Common myeloid progenitor, CD34-positive (primary cell): ENCODE results near the gene ATP5MK.
"Not testable (repeated sequence)": the region's sequence is repeated elsewhere in the genome, so short reads cannot be mapped to it uniquely, and the experiment has no call there.

Source experiments
- CTCF ChIA-PET: fragments of 350-600 bp; sonication (Branson Sonifier 250); formaldehyde crosslinking; loops from one replicate; lab custom pipeline; 2021; ENCODE audit warnings: antibody characterized with exemption; lab: Charles Lee
- POLR2A ChIA-PET: fragments of 350-600 bp; sonication (Branson Sonifier 250); formaldehyde crosslinking; loops from one replicate; lab custom pipeline; 2021; ENCODE audit warnings: antibody characterized with exemption; lab: Charles Lee
- DNase-seq, 3 donors: peaks; one replicate each; pipeline versions ENCODE4 v3.0.0 to v3.0.0-alpha.2; 2013
- H3K27ac ChIP-seq, 2 experiments: 1 replicate in 1 of 2; 2 replicates in 1 of 2; pipeline ENCODE4 v1.7.0; 2013; ENCODE audit warnings: inconsistent platforms in 2 of 2, low read length in 2 of 2, mild to moderate bottlenecking in 2 of 2, low read depth in 1 of 2, moderate library complexity in 1 of 2; ENCODE audit not compliant: severe bottlenecking in 2 of 2, insufficient read depth in 1 of 2, poor library complexity in 1 of 2
- H3K27me3 ChIP-seq, 5 experiments: replicated peaks in 2 of 5; 1 replicate in 3 of 5; 2 replicates in 2 of 5; pipeline versions ENCODE4 v1.6.1 to v1.7.0; 2013; ENCODE audit warnings: low read length in 4 of 5, mild to moderate bottlenecking in 2 of 5, moderate library complexity in 2 of 5, inconsistent platforms in 1 of 5; ENCODE audit not compliant: insufficient read depth in 5 of 5, control insufficient read depth in 4 of 5
- H3K36me3 ChIP-seq, 4 experiments: 1 replicate in 2 of 4; 2 replicates in 2 of 4; pipeline versions ENCODE4 v1.6.1 to v1.7.0; 2013; ENCODE audit warnings: low read length in 3 of 4, control low read depth in 1 of 4, mild to moderate bottlenecking in 1 of 4; ENCODE audit not compliant: control insufficient read depth in 4 of 4, insufficient read depth in 4 of 4
- H3K4me1 ChIP-seq, 4 experiments: 1 replicate in 3 of 4; 2 replicates in 1 of 4; pipeline versions ENCODE4 v1.6.1 to v1.7.1; 2013; ENCODE audit warnings: low read length in 3 of 4, mild to moderate bottlenecking in 3 of 4, control low read depth in 1 of 4, inconsistent platforms in 1 of 4, moderate library complexity in 1 of 4; ENCODE audit not compliant: control insufficient read depth in 4 of 4, insufficient read depth in 4 of 4; ENCODE audit errors: control extremely low read depth in 1 of 4
- H3K4me3 ChIP-seq, 7 experiments: 1 replicate in 4 of 7; 2 replicates in 3 of 7; pipeline versions ENCODE4 v1.5.1 to v1.7.0; 2013; ENCODE audit warnings: mild to moderate bottlenecking in 7 of 7, low read length in 6 of 7, moderate library complexity in 6 of 7, inconsistent platforms in 2 of 7, low read depth in 2 of 7, control low read depth in 1 of 7; ENCODE audit not compliant: insufficient read depth in 4 of 7, control insufficient read depth in 1 of 7; ENCODE audit errors: extremely low read depth in 1 of 7
- H3K9me3 ChIP-seq, 5 experiments: 1 replicate in 4 of 5; 2 replicates in 1 of 5; pipeline versions ENCODE4 v1.6.1 to v1.7.1; 2013; ENCODE audit warnings: low read length in 4 of 5, mild to moderate bottlenecking in 2 of 5, inconsistent platforms in 1 of 5, low read depth in 1 of 5, moderate library complexity in 1 of 5; ENCODE audit not compliant: control insufficient read depth in 4 of 5, insufficient read depth in 2 of 5; ENCODE audit errors: control extremely low read depth in 1 of 5
- WGBS: methylation state at CpG from one replicate; pipeline ENCODE4 v1.1.5; 2013; ENCODE audit not compliant: insufficient coverage; 5-methylcytosine and 5-hydroxymethylcytosine counted together

ATP5MK gene

GRCh38 chr10:103355906-103356599 lies 40.2 kb downstream of the ATP5MK start:
- DNase-seq, result no peak
- H3K4me1 ChIP-seq, result peaks cover 0 to 4% (median 0%) of the 10 kb centered on the region in 4 experiments
- H3K36me3 ChIP-seq, result no peaks in the 10 kb centered on the region
- ChIA-PET CTCF (interaction anchor here (1.2 kb wide), 1 partner anchor 11 kb away, joined by 3 read pairs; no protein-coding TSS in a partner anchor), POLR2A (interaction anchor here (0.6 kb wide), 1 partner anchor 707 kb away, joined by 3 read pairs; no protein-coding TSS in a partner anchor)
- no peak overlapping the region for H3K27ac ChIP-seq
- H3K27me3 ChIP-seq, result no peaks in the 10 kb centered on the region
- WGBS, result 100% methylated on average over 3 of the region's 5 CpGs
- H3K9me3 ChIP-seq, result no peaks in the 10 kb centered on the region
- no peak overlapping the region for H3K4me3 ChIP-seq

GRCh38 chr10:103354567-103354966 lies 41.7 kb downstream of the ATP5MK start:
- DNase-seq, H3K36me3 ChIP-seq, H3K4me1 ChIP-seq, H3K27ac ChIP-seq, CTCF ChIA-PET, H3K4me3 ChIP-seq, POLR2A ChIA-PET, H3K9me3 ChIP-seq, H3K27me3 ChIP-seq: not testable (repeated sequence)
- 94% methylated on average over 2 of the region's 4 CpGs for WGBS

GRCh38 chr10:103353281-103353680 lies 43.0 kb downstream of the ATP5MK start:
- ChIA-PET POLR2A (interaction anchor here (1.0 kb wide), 1 partner anchor 14 kb away, joined by 3 read pairs; the partner anchor contains the start of gene TAF5), CTCF (interaction anchor here (1.0 to 1.7 kb wide), 2 partner anchors 12 to 13 kb away, joined by 3 read pairs; no protein-coding TSS in a partner anchor)
- H3K4me3 ChIP-seq, result no peak overlapping the region
- H3K9me3 ChIP-seq, result no peaks in the 10 kb centered on the region
- no peaks in the 10 kb centered on the region for H3K27me3 ChIP-seq
- H3K27ac ChIP-seq, result no peak overlapping the region
- peaks cover 0 to 1% (median under 1%) of the 10 kb centered on the region in 4 experiments for H3K36me3 ChIP-seq
- peaks cover 0 to 10% (median 6%) of the 10 kb centered on the region in 4 experiments for H3K4me1 ChIP-seq
- no CpG with 5 or more reads among the region's 2 CpGs for WGBS
- DNase-seq, result peak in 1 of 3 donors; percentile 14

- WGBS, result under 1% methylated on average over 73 of the region's 82 CpGs
- H3K27ac ChIP-seq, result peak within 1 kb of the TSS; percentile 54 to 66
- CTCF ChIA-PET, result interaction anchor here (0.6 to 1.8 kb wide), 2 partner anchors 17 to 107 kb away, joined by 3 to 6 read pairs; no protein-coding TSS in a partner anchor
- no peaks in the 10 kb centered on the region for H3K9me3 ChIP-seq
- H3K36me3 ChIP-seq, result peaks cover under 1 to 15% (median 8%) of the 10 kb centered on the region in 4 experiments
- DNase-seq, result peak; percentile 68 to 82 (median 75)
- H3K4me1 ChIP-seq, result peaks cover 0 to 10% (median 6%) of the 10 kb centered on the region in 4 experiments
- POLR2A ChIA-PET, result interaction anchor here (1.3 kb wide), 1 partner anchor 18 kb away, joined by 4 read pairs; the partner anchor contains the start of gene TAF5
- peak within 1 kb of the TSS; percentile 64 to 84 (median 77) for H3K4me3 ChIP-seq
- no peaks in the 10 kb centered on the region for H3K27me3 ChIP-seq
These were observed 45.6 kb downstream of the ATP5MK start, which contains the start of gene PCGF6 for GRCh38 chr10:103350517-103351260. TSS of gene PCGF6 (minus strand) at chr10:103351140. CDS start at chr10:103351066, 74 bp downstream.

- H3K27ac ChIP-seq, result peak overlapping the region; percentile 54 to 66
- ChIA-PET CTCF (interaction anchor here (0.6 to 1.8 kb wide), 2 partner anchors 16 to 106 kb away, joined by 3 to 6 read pairs; no protein-coding TSS in a partner anchor), POLR2A (interaction anchor here (1.3 kb wide), 1 partner anchor 18 kb away, joined by 4 read pairs; the partner anchor contains the start of gene TAF5)
- H3K4me1 ChIP-seq, result peaks cover 0 to 10% (median 6%) of the 10 kb centered on the region in 4 experiments
- peaks cover 2 to 21% (median 12%) of the 10 kb centered on the region in 4 experiments for H3K36me3 ChIP-seq
- H3K9me3 ChIP-seq, result no peaks in the 10 kb centered on the region
- DNase-seq, result no peak
- no peaks in the 10 kb centered on the region for H3K27me3 ChIP-seq
- H3K4me3 ChIP-seq, result peak overlapping the region; percentile 64 to 84 (median 77)
- WGBS, result 59% methylated on average over 10 of the region's 16 CpGs
These were observed 46.1 kb downstream of the ATP5MK start for GRCh38 chr10:103350175-103350516.
